Measurements from ENCODE around the gene TBX18. TPM values are rescaled to one million over a fixed set of nuclear protein-coding genes. Genes with fewer than 3 reads are reported as not detected.
A peak's percentile ranks its signal among the peaks of the same experiment; 100 is the strongest.

TBX18 gene
- total RNA-seq, 1 experiment from 2014 or later, result not detected

GRCh38 chr6:84731401-84731800 is 33.0 kb downstream of the TBX18 start:
- Histone ChIP-seq H3K36me3 (ENCODE audit: control insufficient read depth, insufficient read depth, low read length) (no peaks in the 10 kb centered on the region), H3K4me1 (no peaks in the 10 kb centered on the region), H3K9me3 (no peaks in the 10 kb centered on the region), H3K4me3 (ENCODE audit: low read depth, low read length) (no peak overlapping the region), H3K27me3 (replicated peaks; ENCODE audit: control insufficient read depth, insufficient read depth, low read length) (no peaks in the 10 kb centered on the region)
- POLR2A ChIA-PET, result no interaction called here
- H3K36me3 Mint-ChIP-seq (ENCODE audit: insufficient read depth, unreplicated experiment), result no peaks in the 10 kb centered on the region
- no peak for DNase-seq
- BruUV-seq (replicated peaks), result no TSS peak
- intact Hi-C loops (cut with micrococcal nuclease; ENCODE audit: unreplicated experiment), result no loop called here
- no peak overlapping the region for H3K27ac Mint-ChIP-seq (ENCODE audit: unreplicated experiment)
- no peaks in the 10 kb centered on the region for H3K4me1 Mint-ChIP-seq (ENCODE audit: low read depth, unreplicated experiment)
- CTCF ChIA-PET, result no interaction called here
- H3K27me3 Mint-ChIP-seq (ENCODE audit: insufficient read depth, unreplicated experiment), result peaks cover 4% of the 10 kb centered on the region
- H3K9me3 Mint-ChIP-seq (ENCODE audit: unreplicated experiment), result no peaks in the 10 kb centered on the region
- TF ChIP-seq CTCF (IDR thresholded peaks at IDR 0.05; ENCODE audit: insufficient read depth in 1 of 2, low read depth in 1 of 2, low read length in 1 of 2, severe bottlenecking in 1 of 2, unreplicated experiment in 1 of 2), result no peak
- H3K4me3 Mint-ChIP-seq (ENCODE audit: unreplicated experiment), result no peak overlapping the region

GRCh38 chr6:84728602-84729001 is 35.8 kb downstream of the TBX18 start:
- peak; percentile 21 to 41 for TF ChIP-seq CTCF (IDR thresholded peaks at IDR 0.05; ENCODE audit: insufficient read depth in 1 of 2, low read depth in 1 of 2, low read length in 1 of 2, severe bottlenecking in 1 of 2, unreplicated experiment in 1 of 2)
- Histone ChIP-seq H3K36me3 (ENCODE audit: control insufficient read depth, insufficient read depth, low read length) (no peaks in the 10 kb centered on the region), H3K9me3 (no peaks in the 10 kb centered on the region), H3K4me3 (ENCODE audit: low read depth, low read length) (no peak overlapping the region), H3K27me3 (replicated peaks; ENCODE audit: control insufficient read depth, insufficient read depth, low read length) (no peaks in the 10 kb centered on the region), H3K4me1 (no peaks in the 10 kb centered on the region)
- Mint-ChIP-seq H3K27ac (ENCODE audit: unreplicated experiment) (no peak overlapping the region), H3K4me3 (ENCODE audit: unreplicated experiment) (no peak overlapping the region), H3K4me1 (ENCODE audit: low read depth, unreplicated experiment) (no peaks in the 10 kb centered on the region), H3K36me3 (ENCODE audit: insufficient read depth, unreplicated experiment) (no peaks in the 10 kb centered on the region), H3K27me3 (ENCODE audit: insufficient read depth, unreplicated experiment) (peaks cover 4% of the 10 kb centered on the region), H3K9me3 (ENCODE audit: unreplicated experiment) (no peaks in the 10 kb centered on the region)
- peak in 1 of 2 experiments; percentile 24 for DNase-seq
- POLR2A ChIA-PET, result no interaction called here
- BruUV-seq (replicated peaks), result no TSS peak
- intact Hi-C loops (cut with micrococcal nuclease; ENCODE audit: unreplicated experiment), result no loop called here
- CTCF ChIA-PET, result no interaction called here

GRCh38 chr6:84719152-84719551 is 45.2 kb downstream of the TBX18 start:
- no peaks in the 10 kb centered on the region for H3K4me1 Mint-ChIP-seq (ENCODE audit: low read depth, unreplicated experiment)
- H3K4me3 Mint-ChIP-seq (ENCODE audit: unreplicated experiment), result no peak overlapping the region
- Histone ChIP-seq H3K4me1 (no peaks in the 10 kb centered on the region), H3K4me3 (ENCODE audit: low read depth, low read length) (no peak overlapping the region), H3K36me3 (ENCODE audit: control insufficient read depth, insufficient read depth, low read length) (no peaks in the 10 kb centered on the region), H3K9me3 (no peaks in the 10 kb centered on the region), H3K27me3 (replicated peaks; ENCODE audit: control insufficient read depth, insufficient read depth, low read length) (no peaks in the 10 kb centered on the region)
- POLR2A ChIA-PET, result no interaction called here
- no peak for TF ChIP-seq CTCF (IDR thresholded peaks at IDR 0.05; ENCODE audit: insufficient read depth in 1 of 2, low read depth in 1 of 2, low read length in 1 of 2, severe bottlenecking in 1 of 2, unreplicated experiment in 1 of 2)
- no peak for DNase-seq
- intact Hi-C loops (cut with micrococcal nuclease; ENCODE audit: unreplicated experiment), result no loop called here
- H3K27ac Mint-ChIP-seq (ENCODE audit: unreplicated experiment), result no peak overlapping the region
- H3K9me3 Mint-ChIP-seq (ENCODE audit: unreplicated experiment), result no peaks in the 10 kb centered on the region
- no TSS peak for BruUV-seq (replicated peaks)
- H3K36me3 Mint-ChIP-seq (ENCODE audit: insufficient read depth, unreplicated experiment), result no peaks in the 10 kb centered on the region
- no peaks in the 10 kb centered on the region for H3K27me3 Mint-ChIP-seq (ENCODE audit: insufficient read depth, unreplicated experiment)
- CTCF ChIA-PET, result no interaction called here
